Esophagus squamous epithelium (tissue), 5 donors: ENCODE data around the gene LAD1. TPM values are rescaled to one million over a fixed set of nuclear protein-coding genes. Genes with fewer than 3 reads are reported as not detected.

Experiments used
- DNase-seq: peaks from one replicate; lab custom pipeline; 2025; lab: John Stamatoyannopoulos, UW
- H3K27ac ChIP-seq, 4 donors: fragments of 200-600 bp; sonication (generic); one replicate each; pipeline ENCODE4 v1.5.1; 2016 to 2019; ENCODE audit warnings: mild to moderate bottlenecking in 1 of 4
- H3K27me3 ChIP-seq, 4 donors: fragments of 200-600 bp; sonication (generic); 1 replicate in 3 of 4; 2 replicates in 1 of 4; pipeline versions ENCODE4 v1.5.1 to v1.6.0; 2017 to 2021; ENCODE audit warnings: antibody characterized with exemption in 1 of 4
- H3K36me3 ChIP-seq, 3 donors: fragments of 200-600 bp; sonication (generic); one replicate each; pipeline ENCODE4 v1.5.1; 2016 to 2019
- H3K4me1 ChIP-seq, 3 donors: fragments of 200-600 bp; sonication (generic); one replicate each; pipeline ENCODE4 v1.5.1; 2017 to 2019
- H3K4me3 ChIP-seq, 4 donors: fragments of 200-600 bp; sonication (generic); 1 replicate in 3 of 4; 2 replicates in 1 of 4; pipeline ENCODE4 v1.5.1; 2016 to 2019; ENCODE audit warnings: mild to moderate bottlenecking in 2 of 4, moderate library complexity in 1 of 4
- H3K9me3 ChIP-seq, 3 donors: fragments of 200-600 bp; sonication (generic); one replicate each; pipeline ENCODE4 v1.5.1; 2016 to 2019
- CTCF ChIP-seq, 6 experiments: fragments of 450-650 bp in 4 of 6; fragments of 200-600 bp in 2 of 6; sonication (generic) in 2 of 6; IDR thresholded peaks; one replicate each; pipeline ENCODE4 v1.5.1; 2016 to 2019; ENCODE audit warnings: antibody characterized with exemption in 6 of 6, mild to moderate bottlenecking in 4 of 6, moderate library complexity in 4 of 6
- POLR2A ChIP-seq, 4 donors: fragments of 450-650 bp; IDR thresholded peaks; one replicate each; pipeline ENCODE4 v1.6.1; 2017; ENCODE audit warnings: antibody characterized with exemption in 4 of 4, mild to moderate bottlenecking in 4 of 4, moderate library complexity in 3 of 4
- WGBS, 2 donors: methylation state at CpG; one replicate each; pipeline ENCODE4 v1.1.5; 2018; 5-methylcytosine and 5-hydroxymethylcytosine counted together
- intact Hi-C: fragments of 100-400 bp; cut with DNase I; formaldehyde crosslinking; loops from one replicate; pipeline ENCODE4 v1.15.0; 2022
- total RNA-seq, 4 donors: library from RNA; depleted of rRNA; stranded (reverse); fragments of >200 nt; gene quantifications; one replicate each; pipeline ENCODE4 v1.1.0, GENCODE V29; 2016
- donor health status: DM: yes; HTN: yes; CAD: no.

The LAD1 gene
- total RNA-seq, 4 donors from 2014 or later, result 242 to 377 (median 320) TPM

GRCh38 chr1:201386208-201386607 is 12.9 kb downstream of the LAD1 start:
- 82 to 86% methylated on average over 2 to 8 of the region's 8 CpGs for WGBS, 2 donors
- H3K4me3 ChIP-seq, result no peak overlapping the region
- H3K36me3 ChIP-seq, result peaks cover 8 to 99% (median 8%) of the 10 kb centered on the region in 3 donors
- peaks cover 0 to 23% (median 0%) of the 10 kb centered on the region in 4 donors for H3K27me3 ChIP-seq
- H3K27ac ChIP-seq, result no peak overlapping the region
- TF ChIP-seq CTCF (IDR thresholded peaks at IDR 0.05) (no peak), POLR2A (IDR thresholded peaks at IDR 0.05) (no peak)
- no peaks in the 10 kb centered on the region for H3K9me3 ChIP-seq
- peaks cover 0 to 57% (median 0%) of the 10 kb centered on the region in 3 donors for H3K4me1 ChIP-seq
- intact Hi-C loops, result no loop called here
- DNase-seq, result no peak

GRCh38 chr1:201385299-201385891 is 13.7 kb downstream of the LAD1 start:
- Histone ChIP-seq H3K4me1 (peaks cover 0 to 58% (median 0%) of the 10 kb centered on the region in 3 donors), H3K36me3 (peaks cover 8 to 96% (median 8%) of the 10 kb centered on the region in 3 donors), H3K27ac (peak overlapping the region in 1 of 4 donors; percentile 30), H3K4me3 (no peak overlapping the region), H3K27me3 (peaks cover 0 to 23% (median 0%) of the 10 kb centered on the region in 4 donors), H3K9me3 (no peaks in the 10 kb centered on the region)
- intact Hi-C loops, result no loop called here
- TF ChIP-seq POLR2A (IDR thresholded peaks at IDR 0.05), result no peak
- TF ChIP-seq CTCF (IDR thresholded peaks at IDR 0.05), result peak; percentile 30 to 85 (median 72)
- DNase-seq, result no peak
- 14 to 36% methylated on average over 1 to 2 of the region's 8 CpGs for WGBS, 2 donors

GRCh38 chr1:201384406-201384782 is 14.7 kb downstream of the LAD1 start:
- Histone ChIP-seq H3K36me3 (peaks cover 8 to 86% (median 8%) of the 10 kb centered on the region in 3 donors), H3K4me3 (no peak overlapping the region), H3K27me3 (peaks cover 0 to 23% (median 0%) of the 10 kb centered on the region in 4 donors), H3K4me1 (peaks cover 0 to 68% (median 0%) of the 10 kb centered on the region in 3 donors), H3K9me3 (no peaks in the 10 kb centered on the region), H3K27ac (no peak overlapping the region)
- intact Hi-C loops, result no loop called here
- no peak for DNase-seq
- TF ChIP-seq CTCF (IDR thresholded peaks at IDR 0.05) (no peak), POLR2A (IDR thresholded peaks at IDR 0.05) (no peak)
- 57 to 62% methylated on average over 2 to 3 of the region's 4 CpGs for WGBS, 2 donors

GRCh38 chr1:201383647-201384405 is 15.3 kb downstream of the LAD1 start:
- Histone ChIP-seq H3K36me3 (peaks cover 5 to 81% (median 8%) of the 10 kb centered on the region in 3 donors), H3K4me1 (peaks cover 0 to 69% (median 0%) of the 10 kb centered on the region in 3 donors), H3K4me3 (no peak overlapping the region), H3K27me3 (peaks cover 0 to 19% (median 0%) of the 10 kb centered on the region in 4 donors), H3K27ac (no peak overlapping the region), H3K9me3 (no peaks in the 10 kb centered on the region)
- WGBS, 2 donors, result 92% methylated on average over 4 of the region's 4 CpGs
- intact Hi-C loops, result no loop called here
- no peak for TF ChIP-seq POLR2A (IDR thresholded peaks at IDR 0.05)
- no peak for TF ChIP-seq CTCF (IDR thresholded peaks at IDR 0.05)
- DNase-seq, result no peak

GRCh38 chr1:201381130-201381529 is 18.0 kb downstream of the LAD1 start:
- TF ChIP-seq CTCF (IDR thresholded peaks at IDR 0.05) (no peak), POLR2A (IDR thresholded peaks at IDR 0.05) (no peak)
- H3K9me3 ChIP-seq, result no peaks in the 10 kb centered on the region
- 52 to 55% methylated on average over 6 to 7 of the region's 7 CpGs for WGBS, 2 donors
- peak overlapping the region in 1 of 4 donors; percentile 62 for H3K27ac ChIP-seq
- peaks cover 0 to 84% (median 0%) of the 10 kb centered on the region in 3 donors for H3K4me1 ChIP-seq
- H3K36me3 ChIP-seq, result peaks cover 0 to 54% (median 7%) of the 10 kb centered on the region in 3 donors
- no peak overlapping the region for H3K4me3 ChIP-seq
- intact Hi-C loops, result no loop called here
- DNase-seq, result no peak
- peaks cover 0 to 26% (median 0%) of the 10 kb centered on the region in 4 donors for H3K27me3 ChIP-seq
